SK-N-SH (cell line): ENCODE results near the gene RASAL2.
A peak's percentile ranks its signal among the peaks of the same experiment; 100 is the strongest.

Source experiments
- CHD2 ChIP-seq: fragments of 150-350 bp; IDR thresholded peaks from 2 replicates; pipeline ENCODE4 v1.6.1; 2018; ENCODE audit warnings: low read length; ENCODE audit not compliant: partially characterized antibody
- CTCF ChIP-seq: fragments of 200-600 bp; sonication (generic); IDR thresholded peaks from 2 replicates; pipeline ENCODE4 v1.6.1; 2017; ENCODE audit warnings: antibody characterized with exemption, mild to moderate bottlenecking, moderate library complexity
- ELF1 ChIP-seq: IDR thresholded peaks from 2 replicates; pipeline ENCODE4 v1.4.0; 2012
- FOXJ3 ChIP-seq: sonication (generic); formaldehyde crosslinking; IDR thresholded peaks from 2 replicates; pipeline ENCODE4 v1.5.1; 2020; ENCODE audit warnings: mild to moderate bottlenecking, missing genetic modification reagents
- JUND ChIP-seq: IDR thresholded peaks from 2 replicates; pipeline ENCODE4 v1.4.0; 2012
- MAX ChIP-seq: IDR thresholded peaks from 2 replicates; pipeline ENCODE4 v1.4.0; 2012; ENCODE audit warnings: low read depth
- NRF1 ChIP-seq: IDR thresholded peaks from 2 replicates; pipeline ENCODE4 v1.6.1; 2012; ENCODE audit warnings: low read depth, mild to moderate bottlenecking, low read length
- POLR2AphosphoS5 ChIP-seq: IDR thresholded peaks from 2 replicates; pipeline ENCODE4 v1.6.1; 2012; ENCODE audit warnings: low read depth, low read length
- RCOR1 ChIP-seq: fragments of 150-350 bp; IDR thresholded peaks from 2 replicates; pipeline ENCODE4 v1.6.1; 2017; ENCODE audit warnings: antibody characterized with exemption, low read length
- RXRA ChIP-seq: IDR thresholded peaks from 2 replicates; pipeline ENCODE4 v1.4.0; 2012; ENCODE audit warnings: low read depth, mild to moderate bottlenecking, borderline replicate concordance
- SIN3A ChIP-seq: IDR thresholded peaks from 2 replicates; pipeline ENCODE4 v1.6.1; 2012; ENCODE audit warnings: low read depth, mild to moderate bottlenecking, low read length, moderate library complexity, borderline replicate concordance
- USF1 ChIP-seq: IDR thresholded peaks from 2 replicates; pipeline ENCODE4 v1.4.0; 2012; ENCODE audit warnings: low read depth, borderline replicate concordance
- USF2 ChIP-seq: fragments of 150-350 bp; IDR thresholded peaks from 2 replicates; pipeline ENCODE4 v1.6.1; 2017; ENCODE audit warnings: antibody characterized with exemption, low read length, low read depth, borderline replicate concordance
- ZBTB33 ChIP-seq: IDR thresholded peaks from 2 replicates; pipeline ENCODE4 v1.4.0; 2012; ENCODE audit warnings: low read depth, borderline replicate concordance

- TF ChIP-seq ELF1 (no peak), JUND (no peak), RXRA (no peak), MAX (no peak), POLR2AphosphoS5 (no peak), CHD2 (no peak), NRF1 (no peak), CTCF (no peak), USF1 (no peak), ZBTB33 (no peak), FOXJ3 (CRISPR knock-in tag) (no peak), RCOR1 (no peak), USF2 (no peak), SIN3A (0 out of 2 replicates have a peak, but pooled peaks have one; percentile 26)
These were observed 918 bp upstream of the RASAL2 start for GRCh38 chr1:178092878-178093493.
